ENCODE data around the gene RAB7B.

GRCh38 chr1:205949753-205950152, 53.4 kb downstream of the RAB7B start:
- TF ChIP-seq CTCF (IDR thresholded peaks at IDR 0.05) = no peak
- no peak for TF ChIP-seq POLR2A (IDR thresholded peaks at IDR 0.05)

Measured in lower leg skin (tissue), 3 donors.